Type B pancreatic cell (in vitro differentiated cells): Measurements from ENCODE around the gene METTL24. TPM values are rescaled to one million over a fixed set of nuclear protein-coding genes. Genes with fewer than 3 reads are reported as not detected.

Source experiments
- DNase-seq: peaks from one replicate; pipeline ENCODE4 v3.0.0; 2021; ENCODE audit warnings: mixed read lengths; ENCODE audit not compliant: unreplicated experiment; ENCODE audit errors: extremely low spot score
- H3K27ac Mint-ChIP-seq: 2 replicates; pipeline ENCODE4 v1.8.0; 2021; ENCODE audit warnings: mild to moderate bottlenecking, mixed read lengths
- H3K27me3 Mint-ChIP-seq: 2 replicates; pipeline ENCODE4 v1.8.0; 2021; ENCODE audit warnings: mixed read lengths
- H3K36me3 Mint-ChIP-seq: 2 replicates; pipeline ENCODE4 v1.8.0; 2021; ENCODE audit warnings: mixed read lengths
- H3K4me1 Mint-ChIP-seq: one replicate; pipeline ENCODE4 v1.8.0; 2021; ENCODE audit warnings: mixed read lengths; ENCODE audit not compliant: unreplicated experiment
- H3K4me3 Mint-ChIP-seq: 2 replicates; pipeline ENCODE4 v1.8.0; 2021; ENCODE audit warnings: mild to moderate bottlenecking, mixed read lengths
- H3K9me3 Mint-ChIP-seq: 2 replicates; pipeline ENCODE4 v1.8.0; 2021; ENCODE audit warnings: mixed read lengths
- total RNA-seq: library from RNA; stranded (reverse); gene quantifications from 2 replicates; pipeline ENCODE4 v1.2.1, GENCODE V29; 2021; ENCODE audit warnings: low replicate concordance
- TF ChIP-seq, protein P1 (sequence below): fragments of 200-600 bp; sonication (generic); conservative IDR thresholded peaks from 2 replicates; pipeline ENCODE4 v1.5.0; 2021; ENCODE audit warnings: antibody characterized with exemption, mild to moderate bottlenecking

METTL24 gene
- total RNA-seq, 1 donor from 2014 or later: 10.0 TPM

DNA sequence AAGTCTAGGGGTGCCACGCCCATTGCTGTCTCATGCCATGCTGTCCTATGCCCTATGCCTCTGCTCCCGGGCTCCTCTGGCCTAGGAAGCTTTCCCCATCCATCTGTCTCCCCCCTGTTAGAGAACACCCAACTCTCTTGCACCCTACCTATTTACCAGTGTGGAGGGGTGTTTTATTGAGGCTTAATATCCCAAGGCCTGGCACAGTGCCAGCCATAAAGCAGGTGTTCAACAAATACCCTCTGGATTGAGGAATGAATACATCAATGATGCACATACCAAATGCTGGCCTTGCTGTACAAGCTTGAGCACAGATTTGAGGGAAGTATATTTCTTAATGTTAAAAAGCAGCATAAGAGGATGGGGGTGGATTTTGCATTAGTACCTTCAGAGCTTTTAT, 38.3 kb downstream of the METTL24 start:
- Mint-ChIP-seq H3K27me3 (no peaks in the 10 kb centered on the region), H3K4me3 (no peak overlapping the region), H3K9me3 (no peaks in the 10 kb centered on the region), H3K27ac (no peak overlapping the region), H3K36me3 (no peaks in the 10 kb centered on the region), H3K4me1 (peaks cover 67% of the 10 kb centered on the region)
- TF ChIP-seq, protein P1, sequence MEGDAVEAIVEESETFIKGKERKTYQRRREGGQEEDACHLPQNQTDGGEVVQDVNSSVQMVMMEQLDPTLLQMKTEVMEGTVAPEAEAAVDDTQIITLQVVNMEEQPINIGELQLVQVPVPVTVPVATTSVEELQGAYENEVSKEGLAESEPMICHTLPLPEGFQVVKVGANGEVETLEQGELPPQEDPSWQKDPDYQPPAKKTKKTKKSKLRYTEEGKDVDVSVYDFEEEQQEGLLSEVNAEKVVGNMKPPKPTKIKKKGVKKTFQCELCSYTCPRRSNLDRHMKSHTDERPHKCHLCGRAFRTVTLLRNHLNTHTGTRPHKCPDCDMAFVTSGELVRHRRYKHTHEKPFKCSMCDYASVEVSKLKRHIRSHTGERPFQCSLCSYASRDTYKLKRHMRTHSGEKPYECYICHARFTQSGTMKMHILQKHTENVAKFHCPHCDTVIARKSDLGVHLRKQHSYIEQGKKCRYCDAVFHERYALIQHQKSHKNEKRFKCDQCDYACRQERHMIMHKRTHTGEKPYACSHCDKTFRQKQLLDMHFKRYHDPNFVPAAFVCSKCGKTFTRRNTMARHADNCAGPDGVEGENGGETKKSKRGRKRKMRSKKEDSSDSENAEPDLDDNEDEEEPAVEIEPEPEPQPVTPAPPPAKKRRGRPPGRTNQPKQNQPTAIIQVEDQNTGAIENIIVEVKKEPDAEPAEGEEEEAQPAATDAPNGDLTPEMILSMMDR: no peak
- DNase-seq: no peak

DNA sequence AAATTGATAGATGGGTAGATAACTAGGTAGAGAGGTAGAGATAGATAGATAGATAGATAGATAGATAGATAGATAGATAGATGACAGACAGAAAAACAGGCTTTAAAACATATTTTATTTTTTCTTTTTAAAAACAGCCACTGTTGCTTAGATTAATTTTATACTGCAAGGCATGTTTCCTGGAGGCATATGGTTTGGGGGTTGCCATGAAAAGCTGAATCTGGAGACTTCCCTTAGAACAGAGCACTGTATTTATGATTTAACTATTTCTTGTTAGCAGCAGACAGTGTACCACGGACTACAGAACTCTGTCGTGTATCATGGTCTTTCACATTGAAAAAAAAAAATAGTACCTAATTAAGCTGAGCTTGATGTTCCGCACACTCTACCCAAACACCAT, 38.8 kb downstream of the METTL24 start:
- TF ChIP-seq, protein P1: no peak
- no peaks in the 10 kb centered on the region for H3K9me3 Mint-ChIP-seq
- H3K36me3 Mint-ChIP-seq: no peaks in the 10 kb centered on the region
- H3K4me1 Mint-ChIP-seq: peaks cover 62% of the 10 kb centered on the region
- no peak for DNase-seq
- H3K27me3 Mint-ChIP-seq: no peaks in the 10 kb centered on the region
- no peak overlapping the region for H3K27ac Mint-ChIP-seq
- no peak overlapping the region for H3K4me3 Mint-ChIP-seq

DNA sequence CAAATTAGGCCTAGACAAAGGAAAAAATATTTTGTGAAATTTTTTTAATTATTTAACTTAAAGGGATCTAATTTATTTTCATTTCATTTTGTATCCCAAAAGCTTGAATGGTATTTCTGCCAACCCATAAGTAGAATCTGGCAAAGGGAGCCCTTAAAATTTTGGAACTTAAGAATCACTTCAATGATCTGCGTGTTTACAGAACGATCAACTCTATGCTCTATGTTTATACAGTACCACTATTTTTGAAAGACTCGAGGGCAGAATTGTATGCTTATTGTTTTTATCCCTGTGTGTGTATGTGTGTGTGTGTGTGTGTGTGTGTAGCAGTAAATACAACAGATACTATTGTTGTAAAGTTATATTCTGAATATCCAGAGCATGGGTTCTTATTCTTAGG, 39.2 kb downstream of the METTL24 start:
- TF ChIP-seq, protein P1: no peak
- Mint-ChIP-seq H3K27me3 (no peaks in the 10 kb centered on the region), H3K27ac (no peak overlapping the region), H3K4me3 (no peak overlapping the region), H3K4me1 (peaks cover 61% of the 10 kb centered on the region), H3K36me3 (no peaks in the 10 kb centered on the region), H3K9me3 (no peaks in the 10 kb centered on the region)
- no peak for DNase-seq

DNA sequence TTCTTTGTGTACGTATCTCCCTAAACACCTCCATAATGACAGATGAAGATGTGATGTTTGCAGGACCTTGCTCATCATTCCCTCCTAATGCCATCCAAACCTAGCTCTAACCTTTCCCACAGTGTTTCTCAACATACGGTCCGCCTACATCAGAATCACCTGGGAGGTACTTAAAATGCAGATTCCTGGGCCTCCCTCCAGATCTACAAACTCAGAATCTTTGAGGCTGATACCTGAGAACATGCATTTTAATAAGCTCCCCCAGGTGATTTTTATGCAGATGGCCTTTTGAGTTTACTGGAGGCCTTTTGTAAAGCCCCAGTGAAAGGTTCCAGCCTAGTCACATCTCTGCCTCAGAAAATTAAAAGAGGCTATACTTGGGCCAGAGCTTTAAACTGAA, 40.5 kb downstream of the METTL24 start:
- Mint-ChIP-seq H3K9me3 (no peaks in the 10 kb centered on the region), H3K4me3 (no peak overlapping the region), H3K27ac (no peak overlapping the region), H3K4me1 (peaks cover 47% of the 10 kb centered on the region), H3K36me3 (no peaks in the 10 kb centered on the region), H3K27me3 (no peaks in the 10 kb centered on the region)
- no peak for DNase-seq
- TF ChIP-seq, protein P1: no peak

DNA sequence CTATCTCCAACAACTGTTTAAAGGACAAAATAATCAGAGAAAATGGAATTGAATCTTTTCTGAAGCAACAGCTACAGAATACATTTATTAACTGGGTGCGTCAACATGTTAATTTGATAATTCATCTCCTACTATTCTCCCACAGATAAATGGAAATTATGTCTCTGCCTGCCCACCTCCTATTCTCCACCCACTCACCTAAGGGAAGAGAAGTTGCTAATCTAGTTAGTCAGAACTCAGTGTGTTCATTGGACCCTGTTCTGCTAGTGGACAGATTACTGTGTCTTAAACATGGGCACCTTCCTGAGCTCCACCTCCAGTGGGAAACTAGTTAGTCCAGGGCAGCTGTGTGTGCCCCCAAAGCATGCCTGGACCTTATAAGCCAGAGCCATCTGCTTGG, 41.0 kb downstream of the METTL24 start:
- Mint-ChIP-seq H3K4me1 (peaks cover 43% of the 10 kb centered on the region), H3K36me3 (no peaks in the 10 kb centered on the region), H3K27me3 (no peaks in the 10 kb centered on the region), H3K9me3 (no peaks in the 10 kb centered on the region), H3K4me3 (no peak overlapping the region), H3K27ac (no peak overlapping the region)
- no peak for DNase-seq
- TF ChIP-seq, protein P1: no peak

DNA sequence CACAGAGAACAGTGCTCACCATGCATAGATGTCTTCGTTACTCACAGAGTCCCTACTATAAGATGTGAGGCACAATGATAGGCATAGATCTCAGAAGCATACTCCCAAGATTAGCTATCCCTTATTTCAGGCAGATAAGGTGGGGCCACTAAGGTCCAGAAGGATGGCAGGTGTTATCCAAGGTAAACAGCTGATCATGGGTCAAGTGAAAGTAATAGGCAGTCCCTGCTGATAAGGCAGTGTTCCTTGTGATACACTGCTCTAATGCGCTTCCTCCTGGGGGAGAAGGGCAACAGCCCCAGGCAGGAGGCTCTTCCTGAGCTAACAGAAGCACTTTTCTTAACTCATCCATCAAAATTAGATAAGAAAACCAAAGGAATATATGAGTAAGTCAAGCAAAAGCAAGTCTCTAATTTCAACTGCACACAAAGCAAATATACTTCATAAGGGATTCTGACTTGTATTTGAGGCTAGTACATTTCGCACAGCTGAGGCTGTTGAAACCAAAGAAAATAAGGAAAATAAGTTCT, 42.2 kb downstream of the METTL24 start:
- DNase-seq: no peak
- Mint-ChIP-seq H3K4me3 (no peak overlapping the region), H3K4me1 (peaks cover 39% of the 10 kb centered on the region), H3K27ac (peak overlapping the region; percentile 10), H3K36me3 (no peaks in the 10 kb centered on the region), H3K27me3 (no peaks in the 10 kb centered on the region), H3K9me3 (no peaks in the 10 kb centered on the region)
- TF ChIP-seq, protein P1: no peak
